ENCODE results near the gene COL4A2.
"Not testable (repeated sequence)": the region's sequence is repeated elsewhere in the genome, so short reads cannot be mapped to it uniquely, and the experiment has no call there.

COL4A2 gene

GRCh38 chr13:110479648-110480047 is 172.6 kb downstream of the COL4A2 start:
- FAIRE-seq = no peak

GRCh38 chr13:110480161-110480560 is 173.1 kb downstream of the COL4A2 start:
- FAIRE-seq = no peak

GRCh38 chr13:110483386-110483968 is 176.4 kb downstream of the COL4A2 start:
- no peak for FAIRE-seq

GRCh38 chr13:110484290-110485048 is 177.4 kb downstream of the COL4A2 start:
- FAIRE-seq = no peak

- FAIRE-seq = no peak
These were observed 178.5 kb downstream of the COL4A2 start for GRCh38 chr13:110485604-110486003.

- FAIRE-seq = no peak
These were observed 179.1 kb downstream of the COL4A2 start for GRCh38 chr13:110486061-110486715.

- not testable (repeated sequence) for FAIRE-seq
These were observed 179.8 kb downstream of the COL4A2 start for GRCh38 chr13:110486880-110487279.

GRCh38 chr13:110490009-110490770 is 183.1 kb downstream of the COL4A2 start:
- FAIRE-seq = no peak

GRCh38 chr13:110491869-110492678 is 185.0 kb downstream of the COL4A2 start:
- no peak for FAIRE-seq

GRCh38 chr13:110492679-110493593 is 185.9 kb downstream of the COL4A2 start:
- no peak for FAIRE-seq

GRCh38 chr13:110493613-110494012 is 186.5 kb downstream of the COL4A2 start:
- no peak for FAIRE-seq

- FAIRE-seq = no peak
These were observed 188.3 kb downstream of the COL4A2 start for GRCh38 chr13:110495376-110495775.

GRCh38 chr13:110495881-110496280 is 188.8 kb downstream of the COL4A2 start:
- FAIRE-seq = no peak

- no peak for FAIRE-seq
These were observed 189.2 kb downstream of the COL4A2 start for GRCh38 chr13:110496281-110496680.

GRCh38 chr13:110497003-110497402 is 189.9 kb downstream of the COL4A2 start:
- no peak for FAIRE-seq

- not testable (repeated sequence) for FAIRE-seq
These were observed 190.8 kb downstream of the COL4A2 start for GRCh38 chr13:110497896-110498295.

GRCh38 chr13:110498327-110498726 is 191.2 kb downstream of the COL4A2 start:
- no peak for FAIRE-seq

- no peak for FAIRE-seq
These were observed 191.7 kb downstream of the COL4A2 start for GRCh38 chr13:110498765-110499164.

GRCh38 chr13:110499621-110500281 is 192.7 kb downstream of the COL4A2 start:
- FAIRE-seq = no peak

GRCh38 chr13:110500341-110500740 is 193.3 kb downstream of the COL4A2 start:
- no peak for FAIRE-seq

GRCh38 chr13:110501188-110501587 is 194.1 kb downstream of the COL4A2 start:
- FAIRE-seq = no peak

Measured in A204.1 (cell line).